MM.1S (cell line): ENCODE results near the gene SCAMP4.

Experiments used
- DNase-seq: peaks from one replicate; pipeline ENCODE4 v3.0.0-alpha.2; 2015
- H2AFZ ChIP-seq: fragments of 300-600 bp; sonication (generic); 2 replicates; pipeline ENCODE4 v1.6.0; 2016; ENCODE audit warnings: antibody characterized with exemption, low read length
- H3F3A ChIP-seq: fragments of 300-600 bp; sonication (generic); 2 replicates; pipeline ENCODE4 v1.6.1; 2016; ENCODE audit warnings: mild to moderate bottlenecking, antibody characterized with exemption, low read length, moderate library complexity, mixed read lengths; ENCODE audit not compliant: insufficient read depth
- H3K27ac ChIP-seq: fragments of 300-600 bp; sonication (generic); 2 replicates; pipeline ENCODE4 v1.5.1; 2016; ENCODE audit warnings: mild to moderate bottlenecking, low read length
- H3K27me3 ChIP-seq: fragments of 300-600 bp; sonication (generic); replicated peaks from 2 replicates; pipeline ENCODE4 v1.6.0; 2016; ENCODE audit warnings: low read length; ENCODE audit not compliant: insufficient read depth
- H3K36me3 ChIP-seq: fragments of 300-600 bp; sonication (generic); replicated peaks from 2 replicates; pipeline ENCODE4 v1.6.1; 2016; ENCODE audit warnings: mild to moderate bottlenecking, low read length, mixed read lengths; ENCODE audit not compliant: insufficient read depth
- H3K4me1 ChIP-seq: fragments of 300-600 bp; sonication (generic); 2 replicates; pipeline ENCODE4 v1.6.1; 2016; ENCODE audit warnings: low read length, mixed read lengths
- H3K4me2 ChIP-seq: fragments of 300-600 bp; sonication (generic); 2 replicates; pipeline ENCODE4 v1.6.0; 2016; ENCODE audit warnings: low read depth, low read length
- H3K4me3 ChIP-seq: fragments of 300-600 bp; sonication (generic); 2 replicates; pipeline ENCODE4 v1.5.1; 2016; ENCODE audit warnings: low read length, mixed read lengths
- H3K79me2 ChIP-seq: fragments of 300-600 bp; sonication (generic); 2 replicates; pipeline ENCODE4 v1.6.1; 2016; ENCODE audit warnings: mixed run types, low read length, mixed read lengths
- H3K9ac ChIP-seq: fragments of 300-600 bp; sonication (generic); 2 replicates; pipeline ENCODE4 v1.6.1; 2016; ENCODE audit warnings: low read length, mixed read lengths
- H3K9me2 ChIP-seq: fragments of 300-600 bp; sonication (generic); replicated peaks from 2 replicates; pipeline ENCODE4 v1.6.1; 2016; ENCODE audit warnings: mild to moderate bottlenecking, low read length, mixed read lengths; ENCODE audit not compliant: insufficient read depth
- H3K9me3 ChIP-seq: fragments of 300-600 bp; sonication (generic); replicated peaks from 2 replicates; pipeline ENCODE4 v1.6.1; 2016; ENCODE audit warnings: mild to moderate bottlenecking, low read length, mixed read lengths; ENCODE audit not compliant: insufficient read depth
- H4K20me1 ChIP-seq: fragments of 300-600 bp; sonication (generic); 2 replicates; pipeline ENCODE4 v1.6.1; 2016; ENCODE audit warnings: mild to moderate bottlenecking, low read length, moderate library complexity, mixed read lengths; ENCODE audit not compliant: insufficient read depth
- EZH2 ChIP-seq: fragments of 300-600 bp; sonication (generic); optimal IDR thresholded peaks from 2 replicates; pipeline ENCODE3; 2017; ENCODE audit warnings: low read depth, mild to moderate bottlenecking, antibody characterized with exemption, low read length, mixed read lengths
- EZH2phosphoT487 ChIP-seq: fragments of 300-600 bp; sonication (generic); IDR thresholded peaks from 2 replicates; pipeline ENCODE4 v1.6.1; 2018; ENCODE audit warnings: antibody characterized with exemption, low read length
- TF ChIP-seq, protein P1 (sequence below): fragments of 300-600 bp; sonication (generic); IDR thresholded peaks from 2 replicates; pipeline ENCODE4 v1.5.1; 2016; ENCODE audit warnings: antibody characterized with exemption, low read length, mixed read lengths

The SCAMP4 gene

DNA sequence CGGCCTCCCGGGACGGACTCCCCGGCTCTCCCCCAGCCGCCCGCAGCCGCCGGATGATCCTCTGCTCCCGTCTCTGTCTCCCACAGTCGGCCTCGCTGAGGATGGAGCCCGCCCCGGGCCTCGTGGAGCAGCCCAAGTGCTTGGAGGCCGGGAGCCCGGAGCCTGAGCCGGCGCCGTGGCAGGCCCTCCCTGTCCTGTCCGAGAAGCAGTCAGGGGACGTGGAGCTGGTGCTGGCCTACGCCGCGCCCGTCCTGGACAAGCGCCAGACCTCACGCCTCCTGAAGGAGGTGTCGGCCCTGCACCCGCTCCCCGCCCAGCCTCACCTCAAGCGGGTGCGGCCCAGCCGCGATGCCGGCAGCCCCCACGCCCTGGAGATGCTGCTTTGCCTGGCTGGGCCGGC, 6.8 kb downstream of the SCAMP4 start:
- Histone ChIP-seq H3K9me3 (no peaks in the 10 kb centered on the region), H3K4me1 (no peaks in the 10 kb centered on the region), H2AFZ (no peak overlapping the region), H3K9me2 (no peaks in the 10 kb centered on the region), H3K79me2 (peaks cover 80% of the 10 kb centered on the region), H3K27me3 (no peaks in the 10 kb centered on the region), H3K27ac (no peak overlapping the region), H3K4me3 (no peak overlapping the region), H3K4me2 (no peak overlapping the region), H4K20me1 (no peaks in the 10 kb centered on the region), H3K36me3 (0 out of 2 replicates have a peak, but pooled peaks cover 2% of the 10 kb centered on the region), H3F3A (no peaks in the 10 kb centered on the region), H3K9ac (no peak overlapping the region)
- DNase-seq = no peak
- TF ChIP-seq, protein P1, sequence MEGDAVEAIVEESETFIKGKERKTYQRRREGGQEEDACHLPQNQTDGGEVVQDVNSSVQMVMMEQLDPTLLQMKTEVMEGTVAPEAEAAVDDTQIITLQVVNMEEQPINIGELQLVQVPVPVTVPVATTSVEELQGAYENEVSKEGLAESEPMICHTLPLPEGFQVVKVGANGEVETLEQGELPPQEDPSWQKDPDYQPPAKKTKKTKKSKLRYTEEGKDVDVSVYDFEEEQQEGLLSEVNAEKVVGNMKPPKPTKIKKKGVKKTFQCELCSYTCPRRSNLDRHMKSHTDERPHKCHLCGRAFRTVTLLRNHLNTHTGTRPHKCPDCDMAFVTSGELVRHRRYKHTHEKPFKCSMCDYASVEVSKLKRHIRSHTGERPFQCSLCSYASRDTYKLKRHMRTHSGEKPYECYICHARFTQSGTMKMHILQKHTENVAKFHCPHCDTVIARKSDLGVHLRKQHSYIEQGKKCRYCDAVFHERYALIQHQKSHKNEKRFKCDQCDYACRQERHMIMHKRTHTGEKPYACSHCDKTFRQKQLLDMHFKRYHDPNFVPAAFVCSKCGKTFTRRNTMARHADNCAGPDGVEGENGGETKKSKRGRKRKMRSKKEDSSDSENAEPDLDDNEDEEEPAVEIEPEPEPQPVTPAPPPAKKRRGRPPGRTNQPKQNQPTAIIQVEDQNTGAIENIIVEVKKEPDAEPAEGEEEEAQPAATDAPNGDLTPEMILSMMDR = no peak
- TF ChIP-seq EZH2 = no peak
- no peak for TF ChIP-seq EZH2phosphoT487

DNA sequence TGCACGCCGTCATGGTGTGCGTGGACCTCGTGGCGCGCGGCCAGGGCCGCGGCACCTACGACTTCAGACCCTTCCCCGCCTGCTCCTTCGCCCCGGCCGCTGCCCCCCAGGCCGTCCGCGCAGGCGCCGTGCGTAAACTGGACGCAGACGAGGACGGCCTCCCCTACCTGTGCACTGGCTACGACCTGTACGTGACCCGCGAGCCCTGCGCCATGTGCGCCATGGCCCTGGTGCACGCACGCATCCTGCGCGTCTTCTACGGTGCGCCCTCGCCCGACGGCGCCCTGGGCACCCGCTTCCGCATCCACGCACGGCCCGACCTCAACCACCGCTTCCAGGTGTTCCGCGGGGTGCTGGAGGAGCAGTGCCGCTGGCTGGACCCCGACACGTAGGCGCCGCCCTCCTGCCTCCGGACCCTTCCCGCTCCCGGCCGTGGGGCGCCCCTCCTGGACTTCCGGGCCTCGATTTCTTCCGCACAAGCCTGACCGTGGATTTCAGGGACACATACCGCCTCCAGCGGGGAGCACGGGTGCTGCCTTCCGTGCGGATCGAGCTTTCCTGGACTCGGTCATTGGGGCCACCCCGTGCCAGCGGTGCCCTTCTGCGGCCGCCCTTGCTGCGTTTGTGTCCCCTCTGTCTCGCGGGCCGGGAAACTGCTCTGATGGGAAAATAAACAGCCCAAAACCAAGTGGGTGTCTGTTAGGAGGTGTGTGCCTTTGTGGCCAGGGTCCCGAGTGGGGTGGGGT, 7.7 kb downstream of the SCAMP4 start:
- H3K4me1 ChIP-seq = no peaks in the 10 kb centered on the region
- H3K79me2 ChIP-seq = peaks cover 70% of the 10 kb centered on the region
- H3K4me3 ChIP-seq = no peak overlapping the region
- H3K9me3 ChIP-seq = no peaks in the 10 kb centered on the region
- H3K27me3 ChIP-seq = no peaks in the 10 kb centered on the region
- H3F3A ChIP-seq = no peaks in the 10 kb centered on the region
- 0 out of 2 replicates have a peak, but pooled peaks cover 2% of the 10 kb centered on the region for H3K36me3 ChIP-seq
- H3K4me2 ChIP-seq = no peak overlapping the region
- DNase-seq = no peak
- H4K20me1 ChIP-seq = no peaks in the 10 kb centered on the region
- TF ChIP-seq, protein P1 = no peak
- no peak for TF ChIP-seq EZH2
- H3K9me2 ChIP-seq = no peaks in the 10 kb centered on the region
- H3K27ac ChIP-seq = no peak overlapping the region
- H2AFZ ChIP-seq = no peak overlapping the region
- H3K9ac ChIP-seq = no peak overlapping the region

DNA sequence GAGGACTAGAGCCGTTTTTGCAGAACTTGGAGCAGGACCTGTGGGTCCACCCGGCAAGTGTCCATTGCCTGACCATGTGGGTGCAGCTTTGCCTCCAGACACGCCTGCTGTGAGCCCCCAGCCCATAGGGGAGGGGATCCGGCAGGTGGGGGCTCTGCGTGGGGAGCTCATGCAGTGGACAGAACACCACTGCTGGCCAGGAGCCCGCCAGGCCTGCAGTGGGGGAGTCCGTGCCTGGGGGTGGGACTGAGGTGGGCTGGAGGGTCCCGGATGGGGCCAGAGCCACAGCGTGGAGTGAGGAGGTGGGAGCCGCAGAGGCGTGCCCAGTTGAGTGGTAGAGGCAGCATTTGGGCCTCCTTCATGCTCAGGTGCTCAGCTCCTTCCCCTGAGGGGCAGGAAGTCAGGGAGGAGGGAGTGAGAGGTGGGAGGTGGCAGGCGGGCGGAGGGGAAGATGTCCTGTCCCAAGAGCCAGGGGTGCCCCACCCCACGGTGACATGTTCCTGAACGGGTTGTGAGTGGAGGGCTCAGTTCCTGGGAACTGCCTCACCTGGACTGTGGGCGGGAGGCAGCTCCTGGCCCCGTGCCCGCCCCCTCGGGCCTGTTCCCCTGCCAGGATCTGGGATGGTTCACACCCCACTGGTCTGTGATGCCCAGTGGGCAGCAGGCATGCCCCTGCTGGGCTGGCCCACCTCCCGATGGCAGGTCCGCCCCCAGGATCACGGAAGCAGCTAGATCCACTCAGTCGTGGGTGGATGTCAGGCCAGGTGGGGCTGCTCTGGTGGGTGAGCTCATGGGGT, 8.8 kb downstream of the SCAMP4 start:
- Histone ChIP-seq H3K4me2 (no peak overlapping the region), H2AFZ (no peak overlapping the region), H3K9ac (no peak overlapping the region), H3K36me3 (0 out of 2 replicates have a peak, but pooled peaks cover 2% of the 10 kb centered on the region), H3K9me2 (no peaks in the 10 kb centered on the region), H4K20me1 (no peaks in the 10 kb centered on the region), H3K27me3 (no peaks in the 10 kb centered on the region), H3K4me3 (no peak overlapping the region), H3K9me3 (no peaks in the 10 kb centered on the region), H3K27ac (no peak overlapping the region), H3K79me2 (peaks cover 60% of the 10 kb centered on the region), H3K4me1 (no peaks in the 10 kb centered on the region), H3F3A (no peaks in the 10 kb centered on the region)
- no peak for DNase-seq
- TF ChIP-seq EZH2 = no peak
